ENCODE data around the gene ELOVL2. TPM values are rescaled to one million over a fixed set of nuclear protein-coding genes. Genes with fewer than 3 reads are reported as not detected.

Gene ELOVL2
- total RNA-seq, 4 donors from 2014 or later = 0.07 TPM; not detected in 3

GRCh38 chr6:11072101-11072500 is 28.0 kb upstream of the ELOVL2 start:
- intact Hi-C loops (cut with DNase I; ENCODE audit: low total_unique reads) = no loop called here
- H3K4me3 ChIP-seq (ENCODE audit: low read depth, poor library complexity, severe bottlenecking) = no peak overlapping the region
- 94 to 97% methylated on average over 4 of the region's 4 CpGs for WGBS, 2 donors
- TF ChIP-seq CTCF (IDR thresholded peaks at IDR 0.05) (no peak), POLR2A (IDR thresholded peaks at IDR 0.05) (no peak)
- DNase-seq (ENCODE audit: low spot score in 2 of 2) = no peak

DNA sequence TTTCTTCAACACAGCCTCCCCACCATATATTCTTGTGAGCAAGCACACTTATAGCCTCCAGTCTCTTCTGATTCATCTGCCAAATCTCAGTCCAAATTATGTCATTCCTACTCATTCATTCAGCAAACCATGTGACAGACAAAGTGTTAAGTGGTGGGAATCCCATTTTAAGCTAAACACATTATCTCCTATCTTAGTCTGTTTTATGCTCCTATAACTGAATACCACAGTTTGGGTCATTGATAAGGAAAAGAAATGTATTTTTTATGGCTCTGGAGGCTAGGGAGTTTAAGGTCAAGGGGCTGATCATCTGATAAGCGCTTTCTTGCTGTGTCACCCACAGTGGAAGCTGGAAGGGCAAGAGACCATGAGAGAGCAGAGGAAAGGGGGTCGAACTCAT is 25.7 kb upstream of the ELOVL2 start:
- DNase-seq (ENCODE audit: low spot score in 2 of 2) = no peak
- H3K4me3 ChIP-seq (ENCODE audit: low read depth, poor library complexity, severe bottlenecking) = no peak overlapping the region
- intact Hi-C loops (cut with DNase I; ENCODE audit: low total_unique reads) = loop anchor here (1.0 kb wide), 1 partner anchor 116 kb away; no protein-coding TSS in a partner anchor
- TF ChIP-seq POLR2A (IDR thresholded peaks at IDR 0.05) (no peak), CTCF (IDR thresholded peaks at IDR 0.05) (no peak)
- 65 to 71% methylated on average over 2 of the region's 2 CpGs for WGBS, 2 donors

- intact Hi-C loops (cut with DNase I; ENCODE audit: low total_unique reads) = no loop called here
- no peak overlapping the region for H3K4me3 ChIP-seq (ENCODE audit: low read depth, poor library complexity, severe bottlenecking)
- no peak for TF ChIP-seq CTCF (IDR thresholded peaks at IDR 0.05)
- no peak for TF ChIP-seq POLR2A (IDR thresholded peaks at IDR 0.05)
- DNase-seq (ENCODE audit: low spot score in 2 of 2) = no peak
- 50 to 58% methylated on average over 2 of the region's 2 CpGs for WGBS, 2 donors
These were observed 23.2 kb upstream of the ELOVL2 start for GRCh38 chr6:11067348-11067747.

DNA sequence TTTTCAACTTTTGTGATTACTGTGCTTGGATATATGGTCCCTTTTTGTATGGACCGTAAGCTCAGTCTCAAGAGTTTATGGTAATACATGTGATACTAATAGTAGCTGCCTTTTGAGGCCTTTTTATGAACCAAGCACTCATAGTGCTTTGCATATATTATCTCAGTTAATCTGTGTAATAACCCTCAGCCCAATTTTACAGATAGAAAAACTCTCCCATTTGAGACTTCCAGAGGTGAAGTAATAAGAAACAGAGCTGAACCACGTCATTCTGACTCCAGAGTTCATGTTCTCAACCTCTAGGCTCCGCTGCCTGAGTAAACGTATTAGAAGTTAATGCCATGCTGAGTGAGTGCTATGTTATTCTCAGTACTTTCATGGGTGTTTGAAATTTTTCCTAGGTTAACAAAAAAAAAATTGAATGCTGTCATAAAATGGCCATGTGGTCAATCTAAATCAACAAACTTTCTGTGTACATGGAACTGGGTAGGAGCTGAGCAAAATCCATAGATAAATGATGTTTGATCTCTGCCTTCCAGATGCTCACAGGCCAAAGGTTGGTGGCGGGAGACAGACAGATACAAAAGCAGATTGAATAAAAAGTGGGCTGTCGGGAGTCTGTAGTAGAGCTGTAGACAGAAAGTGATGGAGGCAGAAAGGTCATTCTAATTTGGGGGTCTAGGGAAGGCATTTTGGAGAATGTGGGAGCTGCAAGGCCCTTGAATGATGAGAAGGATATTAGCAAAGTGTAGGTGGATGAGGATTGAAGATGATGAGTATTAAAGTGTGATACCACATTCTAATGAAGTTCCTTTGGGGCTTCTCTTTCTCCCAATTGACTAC is 22.6 kb upstream of the ELOVL2 start:
- DNase-seq (ENCODE audit: low spot score in 2 of 2) = no peak
- H3K4me3 ChIP-seq (ENCODE audit: low read depth, poor library complexity, severe bottlenecking) = no peak overlapping the region
- intact Hi-C loops (cut with DNase I; ENCODE audit: low total_unique reads) = no loop called here
- TF ChIP-seq POLR2A (IDR thresholded peaks at IDR 0.05) = no peak
- TF ChIP-seq CTCF (IDR thresholded peaks at IDR 0.05) = no peak
- WGBS, 2 donors = 94 to 95% methylated on average over 6 of the region's 6 CpGs

DNA sequence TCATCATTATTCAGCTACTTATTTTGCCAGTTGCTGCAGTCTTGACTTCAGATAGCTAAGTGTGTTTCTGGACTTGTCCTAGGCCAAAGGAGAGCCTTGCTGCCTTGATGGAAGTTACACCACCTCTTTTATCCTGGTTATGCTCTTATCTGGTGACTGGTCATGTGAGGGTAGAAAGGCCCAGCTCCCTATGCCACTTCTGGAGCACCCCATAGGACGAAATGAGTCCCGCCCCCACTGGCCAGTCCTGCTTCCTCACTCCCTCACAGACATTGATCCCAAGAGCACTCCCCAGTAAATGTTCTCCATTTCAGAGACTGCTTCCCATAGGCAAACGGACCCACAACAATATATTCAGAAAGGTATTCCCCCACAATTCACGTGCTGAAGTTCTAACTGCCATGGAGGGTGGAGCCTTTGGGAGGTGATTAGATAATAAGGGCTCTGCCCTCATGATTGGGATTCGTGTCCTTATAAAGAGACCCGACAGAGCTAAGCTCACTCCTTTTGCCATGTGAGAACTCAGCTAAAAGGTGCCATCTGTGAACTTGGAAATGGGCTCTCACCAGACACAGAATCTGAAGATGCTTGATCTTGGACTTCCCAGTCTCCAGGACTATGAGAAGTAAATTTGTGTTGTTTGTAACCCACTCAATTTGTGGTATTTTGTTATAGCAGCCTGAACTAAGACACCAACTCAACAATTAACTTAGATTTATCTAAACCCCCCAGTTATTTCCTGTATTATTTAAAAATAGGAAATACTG is 21.5 kb upstream of the ELOVL2 start:
- 88 to 93% methylated on average over 6 of the region's 6 CpGs for WGBS, 2 donors
- TF ChIP-seq POLR2A (IDR thresholded peaks at IDR 0.05) (no peak), CTCF (IDR thresholded peaks at IDR 0.05) (no peak)
- intact Hi-C loops (cut with DNase I; ENCODE audit: low total_unique reads) = no loop called here
- H3K4me3 ChIP-seq (ENCODE audit: low read depth, poor library complexity, severe bottlenecking) = no peak overlapping the region
- DNase-seq (ENCODE audit: low spot score in 2 of 2) = no peak
